ENCODE results near the gene PTPRN2.

DNA sequence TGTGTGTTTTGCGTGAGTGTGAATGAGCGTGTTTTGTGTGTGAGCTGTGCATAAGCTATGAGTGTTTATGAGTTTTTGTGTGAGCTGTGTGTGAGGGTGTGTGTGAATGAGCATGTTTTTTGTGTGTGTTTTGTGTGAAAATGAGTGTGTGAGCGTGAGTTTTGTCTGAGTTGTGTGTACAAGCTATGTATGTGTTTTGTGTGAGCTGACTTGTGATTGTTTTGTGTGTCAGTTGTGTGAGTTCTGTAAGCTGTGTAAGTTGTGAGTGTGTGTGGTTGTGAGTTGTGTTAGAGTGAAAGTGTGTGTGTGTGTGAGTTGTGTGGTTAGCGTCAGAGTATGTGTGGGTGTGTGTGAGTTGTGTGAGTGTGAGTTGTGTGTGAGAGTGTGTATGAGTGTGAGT, 343.2 kb downstream of the PTPRN2 start:
- TF ChIP-seq, protein P1, sequence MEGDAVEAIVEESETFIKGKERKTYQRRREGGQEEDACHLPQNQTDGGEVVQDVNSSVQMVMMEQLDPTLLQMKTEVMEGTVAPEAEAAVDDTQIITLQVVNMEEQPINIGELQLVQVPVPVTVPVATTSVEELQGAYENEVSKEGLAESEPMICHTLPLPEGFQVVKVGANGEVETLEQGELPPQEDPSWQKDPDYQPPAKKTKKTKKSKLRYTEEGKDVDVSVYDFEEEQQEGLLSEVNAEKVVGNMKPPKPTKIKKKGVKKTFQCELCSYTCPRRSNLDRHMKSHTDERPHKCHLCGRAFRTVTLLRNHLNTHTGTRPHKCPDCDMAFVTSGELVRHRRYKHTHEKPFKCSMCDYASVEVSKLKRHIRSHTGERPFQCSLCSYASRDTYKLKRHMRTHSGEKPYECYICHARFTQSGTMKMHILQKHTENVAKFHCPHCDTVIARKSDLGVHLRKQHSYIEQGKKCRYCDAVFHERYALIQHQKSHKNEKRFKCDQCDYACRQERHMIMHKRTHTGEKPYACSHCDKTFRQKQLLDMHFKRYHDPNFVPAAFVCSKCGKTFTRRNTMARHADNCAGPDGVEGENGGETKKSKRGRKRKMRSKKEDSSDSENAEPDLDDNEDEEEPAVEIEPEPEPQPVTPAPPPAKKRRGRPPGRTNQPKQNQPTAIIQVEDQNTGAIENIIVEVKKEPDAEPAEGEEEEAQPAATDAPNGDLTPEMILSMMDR (conservative IDR thresholded peaks at IDR 0.05; ENCODE audit: low read length), result no peak
- no peak for TF ChIP-seq EZH2phosphoT487 (IDR thresholded peaks at IDR 0.05; ENCODE audit: borderline replicate concordance, low read depth, low read length)

All from OCI-LY7 (cell line).